ENCODE measurements around the gene GATA2.
A peak's percentile ranks its signal among the peaks of the same experiment; 100 is the strongest.

Gene GATA2

DNA sequence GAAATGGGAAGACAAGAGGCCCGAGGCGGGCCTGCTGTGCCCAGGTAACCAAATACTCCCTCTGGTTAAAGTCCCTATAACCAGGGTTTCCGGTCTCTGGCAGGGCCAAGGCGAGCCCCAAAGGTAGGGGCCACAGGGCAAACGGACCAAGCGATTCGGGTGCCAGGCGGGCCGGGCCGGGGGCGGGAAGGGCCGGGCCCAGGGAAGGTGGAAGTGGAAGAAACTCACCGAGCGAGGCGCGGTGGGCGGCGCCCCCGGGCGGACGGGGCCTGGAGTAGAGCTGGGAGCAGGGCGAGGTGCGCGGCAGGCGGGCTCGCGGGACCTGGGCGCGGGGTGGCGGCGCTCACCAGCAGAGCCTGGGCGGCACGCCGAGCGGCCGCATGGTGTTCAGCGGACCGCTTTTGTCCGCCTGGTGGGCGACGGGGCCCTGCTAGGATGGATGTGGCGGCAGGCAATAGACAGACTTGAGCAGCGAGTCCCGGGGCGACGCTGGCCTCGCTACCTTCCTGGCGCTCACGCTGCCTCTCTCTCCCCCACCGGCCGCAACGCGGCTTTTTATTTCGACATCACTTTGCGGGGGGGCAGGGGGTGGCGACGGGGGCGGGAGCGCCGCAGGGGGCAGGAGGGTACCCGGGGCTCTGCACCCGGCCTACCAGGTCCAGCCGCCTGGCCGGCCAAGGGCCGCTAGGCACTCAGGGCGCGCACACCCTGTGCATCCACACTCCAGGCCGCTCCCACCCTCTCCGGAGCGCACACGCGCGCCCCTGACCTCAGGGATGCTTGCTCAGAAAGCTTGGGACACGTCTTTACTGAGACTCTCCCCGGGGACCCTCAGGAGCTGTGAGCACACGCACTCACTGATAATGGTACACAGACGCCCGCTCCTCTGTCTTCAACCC lies at the start of gene GATA2:
GATA2 (minus strand) TSS at position 531 of the 899 bp plus-strand sequence. CDS start 6,170 bp downstream, outside the sequence.
- TF ChIP-seq YY1 (IDR thresholded peaks at IDR 0.05; ENCODE audit: insufficient read depth, insufficient read length): no peak
- TF ChIP-seq SUZ12 (IDR thresholded peaks at IDR 0.05; ENCODE audit: extremely low read depth, insufficient read depth, insufficient read length): no peak
- no peak for TF ChIP-seq ZNF274 (IDR thresholded peaks at IDR 0.05; ENCODE audit: low read depth, low read length)
- H3K4me1 ChIP-seq (ENCODE audit: insufficient read depth, insufficient read length): peaks cover 40% of the 10 kb centered on the region
- peak within 1 kb of the TSS; percentile 39 for H3K4me3 ChIP-seq (ENCODE audit: insufficient read length, low read depth)
- peak within 1 kb of the TSS; percentile 70 for H3K9ac ChIP-seq (ENCODE audit: insufficient read length, low read depth)
- H3K27me3 ChIP-seq (ENCODE audit: insufficient read depth, insufficient read length): peaks cover 95% of the 10 kb centered on the region
- no peaks in the 10 kb centered on the region for H3K36me3 ChIP-seq (ENCODE audit: insufficient read depth, insufficient read length, low read length)
- no peak for DNase-seq (ENCODE audit: low read depth, low spot score)
- no peaks in the 10 kb centered on the region for H3K9me3 ChIP-seq (ENCODE audit: insufficient read depth, low read length)

DNA sequence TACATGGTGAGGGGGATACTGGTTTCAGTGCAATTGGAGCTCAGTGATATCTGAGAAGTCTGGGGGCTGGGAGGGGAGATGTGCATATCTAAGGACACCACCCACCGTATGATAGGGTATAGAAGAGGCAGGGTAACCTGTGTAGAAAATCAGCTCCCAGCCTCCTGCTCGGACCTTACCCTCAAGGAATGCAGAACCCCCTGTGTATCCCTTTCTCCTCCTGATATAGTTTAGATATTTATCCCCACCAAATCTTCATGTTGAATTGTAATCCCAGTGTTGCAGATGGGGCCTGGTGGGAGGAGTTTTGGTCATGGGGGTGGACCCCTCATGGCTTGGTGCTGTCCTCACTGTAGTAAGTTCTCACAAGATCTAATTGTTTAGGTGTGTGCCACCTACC lies 48.2 kb upstream of the GATA2 start:
- H3K4me3 ChIP-seq (ENCODE audit: insufficient read length, low read depth): no peak overlapping the region
- H3K4me1 ChIP-seq (ENCODE audit: insufficient read depth, insufficient read length): no peaks in the 10 kb centered on the region
- no peaks in the 10 kb centered on the region for H3K36me3 ChIP-seq (ENCODE audit: insufficient read depth, insufficient read length, low read length)
- no peak overlapping the region for H3K9ac ChIP-seq (ENCODE audit: insufficient read length, low read depth)
- no peaks in the 10 kb centered on the region for H3K27me3 ChIP-seq (ENCODE audit: insufficient read depth, insufficient read length)
- no peaks in the 10 kb centered on the region; the same call in 1 of the 2 replicates for H3K9me3 ChIP-seq (ENCODE audit: insufficient read depth, low read length)
- TF ChIP-seq YY1 (IDR thresholded peaks at IDR 0.05; ENCODE audit: insufficient read depth, insufficient read length): no peak
- no peak for TF ChIP-seq ZNF274 (IDR thresholded peaks at IDR 0.05; ENCODE audit: low read depth, low read length)
- TF ChIP-seq SUZ12 (IDR thresholded peaks at IDR 0.05; ENCODE audit: extremely low read depth, insufficient read depth, insufficient read length): no peak
- DNase-seq (ENCODE audit: low read depth, low spot score): no peak

DNA sequence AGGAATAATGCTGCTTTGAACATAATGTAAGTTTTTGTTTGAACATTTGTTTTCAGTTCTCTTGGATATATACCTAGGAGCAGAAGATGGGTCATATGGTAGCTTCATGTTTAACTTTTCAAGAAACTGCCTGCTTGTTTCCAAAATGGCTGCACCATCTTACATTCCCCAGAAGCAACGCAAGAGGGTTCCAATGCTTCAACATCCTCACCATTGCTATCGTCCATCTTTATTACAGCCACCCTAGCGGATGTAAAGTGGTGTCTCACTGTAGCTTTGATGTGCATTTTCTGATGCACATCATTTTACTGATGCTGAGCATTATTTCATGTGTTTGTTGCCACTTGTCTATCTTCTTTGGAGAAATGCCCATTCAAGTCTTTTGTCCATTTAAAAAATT lies 46.4 kb upstream of the GATA2 start:
- Histone ChIP-seq H3K4me3 (ENCODE audit: insufficient read length, low read depth) (no peak overlapping the region), H3K27me3 (ENCODE audit: insufficient read depth, insufficient read length) (peaks cover 3% of the 10 kb centered on the region), H3K36me3 (ENCODE audit: insufficient read depth, insufficient read length, low read length) (no peaks in the 10 kb centered on the region), H3K9me3 (ENCODE audit: insufficient read depth, low read length) (no peaks in the 10 kb centered on the region; the same call in 1 of the 2 replicates), H3K4me1 (ENCODE audit: insufficient read depth, insufficient read length) (no peaks in the 10 kb centered on the region), H3K9ac (ENCODE audit: insufficient read length, low read depth) (no peak overlapping the region)
- no peak for DNase-seq (ENCODE audit: low read depth, low spot score)
- TF ChIP-seq ZNF274 (IDR thresholded peaks at IDR 0.05; ENCODE audit: low read depth, low read length): no peak
- no peak for TF ChIP-seq YY1 (IDR thresholded peaks at IDR 0.05; ENCODE audit: insufficient read depth, insufficient read length)
- no peak for TF ChIP-seq SUZ12 (IDR thresholded peaks at IDR 0.05; ENCODE audit: extremely low read depth, insufficient read depth, insufficient read length)

DNA sequence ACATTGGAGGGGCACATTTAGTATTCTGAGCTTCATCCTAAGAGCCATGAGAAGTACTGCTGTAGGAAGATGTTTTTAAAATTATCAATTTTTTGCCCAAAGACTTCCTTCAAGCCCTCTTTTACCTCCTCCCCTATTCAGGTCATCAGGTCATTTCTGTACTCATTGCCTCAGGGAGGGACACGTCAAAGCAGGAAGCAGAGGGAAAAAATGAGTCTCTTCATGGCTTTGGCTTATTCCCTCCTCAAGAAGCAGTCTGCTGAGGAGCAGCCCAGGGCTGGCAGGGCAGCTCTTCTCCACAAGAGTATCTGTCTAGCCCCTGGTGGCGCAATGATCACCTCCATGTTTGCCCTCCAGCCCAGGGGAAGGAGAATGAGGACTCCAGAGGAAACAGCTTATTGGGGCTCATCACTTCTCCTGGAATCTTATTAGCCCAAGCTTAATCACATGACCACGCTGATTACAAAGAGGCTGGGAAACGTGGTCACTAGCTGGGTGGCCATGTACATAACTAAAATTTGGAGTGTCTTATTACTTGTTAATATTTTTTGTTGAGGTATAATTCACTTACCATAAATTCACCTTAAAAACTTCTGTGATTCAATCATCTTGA lies 44.2 kb upstream of the GATA2 start:
- Histone ChIP-seq H3K4me3 (ENCODE audit: insufficient read length, low read depth) (no peak overlapping the region), H3K9ac (ENCODE audit: insufficient read length, low read depth) (no peak overlapping the region), H3K36me3 (ENCODE audit: insufficient read depth, insufficient read length, low read length) (no peaks in the 10 kb centered on the region), H3K9me3 (ENCODE audit: insufficient read depth, low read length) (no peaks in the 10 kb centered on the region; the same call in 1 of the 2 replicates), H3K4me1 (ENCODE audit: insufficient read depth, insufficient read length) (peaks cover 3% of the 10 kb centered on the region), H3K27me3 (ENCODE audit: insufficient read depth, insufficient read length) (peaks cover 8% of the 10 kb centered on the region)
- TF ChIP-seq SUZ12 (IDR thresholded peaks at IDR 0.05; ENCODE audit: extremely low read depth, insufficient read depth, insufficient read length) (no peak), ZNF274 (IDR thresholded peaks at IDR 0.05; ENCODE audit: low read depth, low read length) (no peak), YY1 (IDR thresholded peaks at IDR 0.05; ENCODE audit: insufficient read depth, insufficient read length) (no peak)
- DNase-seq (ENCODE audit: low read depth, low spot score): no peak

DNA sequence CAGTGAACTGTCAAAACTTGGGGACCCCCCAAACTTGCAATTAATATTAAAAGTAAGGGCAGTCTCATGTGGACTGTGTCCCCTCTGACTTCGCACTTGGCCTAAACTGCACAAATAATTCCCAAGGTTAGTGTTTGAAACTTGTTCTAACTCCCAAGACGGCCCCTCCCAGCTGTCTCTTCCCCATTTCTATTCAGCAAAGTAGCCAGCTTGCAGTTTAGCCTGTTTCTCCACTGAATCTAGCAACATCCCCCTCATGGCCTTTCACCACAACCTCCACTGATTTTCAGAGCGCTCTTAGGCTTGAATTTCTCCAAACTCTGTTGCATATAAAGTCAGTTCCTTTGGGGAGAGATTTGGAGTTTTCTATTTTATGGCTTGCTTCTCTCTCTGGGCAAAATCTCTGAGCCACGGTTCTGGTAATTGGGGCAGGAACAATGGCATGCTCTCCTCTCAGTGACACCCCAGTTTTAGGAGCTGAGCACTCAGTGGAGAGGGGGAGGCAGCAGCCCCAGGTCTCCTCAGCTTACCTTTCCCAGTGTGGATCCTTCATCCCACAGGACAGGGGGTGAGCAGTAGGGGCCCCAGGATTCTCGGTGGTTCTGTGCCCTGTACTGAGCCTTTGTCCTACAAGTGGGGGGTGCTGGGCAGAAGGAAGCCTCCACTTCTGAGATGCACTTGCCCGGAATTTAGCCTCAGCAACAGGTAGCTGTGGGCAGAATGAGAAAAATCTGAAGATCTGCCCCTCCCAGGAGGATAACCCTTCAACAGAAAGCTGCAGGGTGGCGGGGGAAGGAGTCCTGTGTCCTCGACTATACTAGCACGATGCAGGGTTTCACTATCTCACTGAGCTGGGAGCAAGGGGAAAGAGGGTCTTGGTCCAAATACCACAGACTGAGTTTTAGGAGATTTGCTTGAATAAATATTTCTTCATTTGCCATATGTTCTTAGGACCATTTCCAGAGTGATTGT lies 39.3 kb upstream of the GATA2 start:
- peaks cover 3% of the 10 kb centered on the region for H3K4me1 ChIP-seq (ENCODE audit: insufficient read depth, insufficient read length)
- DNase-seq (ENCODE audit: low read depth, low spot score): no peak
- no peak overlapping the region for H3K4me3 ChIP-seq (ENCODE audit: insufficient read length, low read depth)
- no peaks in the 10 kb centered on the region for H3K36me3 ChIP-seq (ENCODE audit: insufficient read depth, insufficient read length, low read length)
- H3K9ac ChIP-seq (ENCODE audit: insufficient read length, low read depth): no peak overlapping the region
- TF ChIP-seq YY1 (IDR thresholded peaks at IDR 0.05; ENCODE audit: insufficient read depth, insufficient read length) (no peak), ZNF274 (IDR thresholded peaks at IDR 0.05; ENCODE audit: low read depth, low read length) (no peak), SUZ12 (IDR thresholded peaks at IDR 0.05; ENCODE audit: extremely low read depth, insufficient read depth, insufficient read length) (no peak)
- peaks cover 8% of the 10 kb centered on the region for H3K27me3 ChIP-seq (ENCODE audit: insufficient read depth, insufficient read length)
- H3K9me3 ChIP-seq (ENCODE audit: insufficient read depth, low read length): no peaks in the 10 kb centered on the region

DNA sequence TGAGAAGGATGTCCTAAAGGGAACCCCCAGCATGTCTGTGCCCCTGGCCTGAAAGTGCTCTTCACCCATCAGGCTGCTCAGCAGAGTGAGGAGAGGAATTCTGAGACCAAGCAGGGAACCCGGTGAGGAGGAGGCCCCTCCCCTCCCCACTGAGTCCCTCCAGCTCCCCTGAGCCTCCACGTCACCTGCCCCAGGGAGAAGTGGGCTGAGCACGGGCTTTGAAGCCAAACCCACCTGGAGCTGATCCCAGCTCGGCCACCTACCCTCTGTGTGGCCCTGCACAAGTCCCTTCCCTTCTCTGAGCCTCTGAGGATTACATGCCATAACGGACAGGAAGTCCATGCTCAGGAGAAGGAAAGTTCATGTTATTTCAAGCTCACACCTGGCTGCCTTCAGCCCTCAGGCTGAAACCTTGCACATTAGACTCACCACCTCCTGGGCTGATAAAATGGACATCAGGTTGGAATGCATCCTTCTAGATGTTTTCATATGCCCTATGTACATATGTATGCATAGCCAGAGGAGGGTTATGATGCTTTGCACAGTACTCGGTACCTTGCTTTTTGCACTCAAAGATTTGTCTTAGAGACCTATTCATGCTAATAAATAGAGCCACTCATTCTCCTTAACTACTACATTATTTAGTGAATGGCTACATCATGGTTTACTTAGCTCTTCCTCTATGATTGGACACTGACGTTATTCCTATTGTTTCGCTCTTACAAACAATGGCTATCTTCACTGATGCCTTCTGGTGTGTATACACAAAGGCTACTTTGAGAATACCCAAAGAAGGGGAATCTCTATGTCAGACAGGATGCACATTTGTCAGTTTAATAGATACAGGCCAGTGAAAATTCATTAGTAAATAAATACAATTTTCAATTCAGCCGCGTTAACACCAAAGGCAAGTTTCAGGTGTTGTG lies 31.6 kb upstream of the GATA2 start:
- TF ChIP-seq ZNF274 (IDR thresholded peaks at IDR 0.05; ENCODE audit: low read depth, low read length) (no peak), YY1 (IDR thresholded peaks at IDR 0.05; ENCODE audit: insufficient read depth, insufficient read length) (no peak)
- H3K4me3 ChIP-seq (ENCODE audit: insufficient read length, low read depth): no peak overlapping the region
- H3K9ac ChIP-seq (ENCODE audit: insufficient read length, low read depth): no peak overlapping the region
- no peak for DNase-seq (ENCODE audit: low read depth, low spot score)
- no peaks in the 10 kb centered on the region for H3K4me1 ChIP-seq (ENCODE audit: insufficient read depth, insufficient read length)
- no peaks in the 10 kb centered on the region for H3K36me3 ChIP-seq (ENCODE audit: insufficient read depth, insufficient read length, low read length)
- peaks cover 5% of the 10 kb centered on the region for H3K27me3 ChIP-seq (ENCODE audit: insufficient read depth, insufficient read length)
- H3K9me3 ChIP-seq (ENCODE audit: insufficient read depth, low read length): no peaks in the 10 kb centered on the region
